HEK293 (cell line): ENCODE results near the gene CCDC181.

Experiments
- CTCF ChIA-PET: fragments of 350-600 bp; formaldehyde crosslinking; extraction: SDS; loops from one replicate; lab custom pipeline; 2021; ENCODE audit warnings: antibody characterized with exemption; lab: Yijun Ruan, JAX
- POLR2A ChIA-PET: fragments of 300-600 bp; formaldehyde crosslinking; extraction: SDS; loops from one replicate; lab custom pipeline; 2020; ENCODE audit warnings: antibody characterized with exemption, inconsistent platforms; lab: Yijun Ruan, JAX
- H3K27ac ChIP-seq: fragments of 200-500 bp; sonication (Bioruptor generic); 2 replicates; pipeline ENCODE4 v1.5.1; 2014; ENCODE audit warnings: low read depth, low read length, control low read depth, inconsistent platforms; ENCODE audit errors: extremely low read depth
- H3K36me3 ChIP-seq, 2 experiments: fragments of 200-500 bp in 1 of 2; sonication (Bioruptor generic) in 1 of 2; 1 replicate in 1 of 2; 2 replicates in 1 of 2; pipeline ENCODE4 v1.5.1; 2014 to 2017; ENCODE audit warnings: inconsistent platforms in 2 of 2, low read length in 2 of 2; ENCODE audit not compliant: control insufficient read depth in 2 of 2, insufficient read depth in 1 of 2
- H3K4me1 ChIP-seq: fragments of 200-500 bp; sonication (Bioruptor generic); 2 replicates; pipeline ENCODE4 v1.5.1; 2014; ENCODE audit warnings: mild to moderate bottlenecking, low read length, inconsistent platforms; ENCODE audit not compliant: control insufficient read depth, insufficient read depth
- H3K4me3 ChIP-seq: 2 replicates; pipeline ENCODE4 v1.5.1; 2011; ENCODE audit warnings: low read depth, mild to moderate bottlenecking, control low read depth, low read length, moderate library complexity
- H3K9me3 ChIP-seq: fragments of 200-500 bp; sonication (Bioruptor generic); 2 replicates; pipeline ENCODE4 v1.5.1; 2014; ENCODE audit warnings: low read depth, low read length, inconsistent platforms; ENCODE audit not compliant: control insufficient read depth, insufficient read depth
- IKZF3 ChIP-seq: fragments of 450-650 bp; IDR thresholded peaks from 2 replicates; pipeline ENCODE4 v1.5.0; 2018; ENCODE audit warnings: missing biosample characterization, mild to moderate bottlenecking, missing genetic modification characterization, moderate library complexity
- SP3 ChIP-seq: fragments of 450-650 bp; formaldehyde crosslinking; IDR thresholded peaks from 2 replicates; pipeline ENCODE4 v1.5.1; 2016; ENCODE audit warnings: missing biosample characterization, missing genetic modification characterization
- TCF7L2 ChIP-seq: IDR thresholded peaks from 2 replicates; pipeline ENCODE4 v1.6.1; 2011; ENCODE audit warnings: low read depth, mild to moderate bottlenecking, inconsistent platforms, low read length, moderate library complexity, borderline replicate concordance
- ZIC2 ChIP-seq: fragments of 450-650 bp; formaldehyde crosslinking; IDR thresholded peaks from 2 replicates; pipeline ENCODE4 v1.5.1; 2016; ENCODE audit warnings: missing biosample characterization, missing genetic modification characterization
- ZNF112 ChIP-seq: fragments of 450-650 bp; formaldehyde crosslinking; IDR thresholded peaks from 2 replicates; pipeline ENCODE4 v1.5.0; 2017; ENCODE audit warnings: missing biosample characterization, missing genetic modification characterization
- ZNF132 ChIP-seq: fragments of 450-650 bp; formaldehyde crosslinking; IDR thresholded peaks from 2 replicates; pipeline ENCODE4 v1.5.1; 2017; ENCODE audit warnings: missing biosample characterization, missing genetic modification characterization, borderline replicate concordance
- ZNF174 ChIP-seq: fragments of 450-650 bp; formaldehyde crosslinking; IDR thresholded peaks from 2 replicates; pipeline ENCODE4 v1.5.0; 2017; ENCODE audit warnings: missing biosample characterization, mild to moderate bottlenecking, missing genetic modification characterization
- ZNF266 ChIP-seq: fragments of 450-650 bp; formaldehyde crosslinking; IDR thresholded peaks from 2 replicates; pipeline ENCODE4 v1.5.1; 2016; ENCODE audit warnings: missing biosample characterization, missing genetic modification characterization, low read depth
- ZNF514 ChIP-seq: fragments of 450-650 bp; formaldehyde crosslinking; IDR thresholded peaks from 2 replicates; pipeline ENCODE4 v1.5.1; 2016; ENCODE audit warnings: missing biosample characterization, missing genetic modification characterization
- ZNF561 ChIP-seq: fragments of 450-650 bp; IDR thresholded peaks from 2 replicates; pipeline ENCODE4 v1.5.1; 2018; ENCODE audit warnings: missing biosample characterization, missing genetic modification characterization, borderline replicate concordance
- TF ChIP-seq, protein P1 (sequence below): fragments of 450-650 bp; formaldehyde crosslinking; IDR thresholded peaks from 2 replicates; pipeline ENCODE4 v1.5.1; 2016; ENCODE audit warnings: missing biosample characterization, missing genetic modification characterization, borderline replicate concordance
- TF ChIP-seq, protein P2 (sequence below): fragments of 450-650 bp; formaldehyde crosslinking; IDR thresholded peaks from 2 replicates; pipeline ENCODE4 v1.5.1; 2016; ENCODE audit warnings: missing biosample characterization, missing genetic modification characterization
- TF ChIP-seq, protein P3 (sequence below): fragments of 450-650 bp; formaldehyde crosslinking; IDR thresholded peaks from 2 replicates; pipeline ENCODE4 v1.5.1; 2016; ENCODE audit warnings: missing biosample characterization, missing genetic modification characterization
- TF ChIP-seq, protein P4 (sequence below): fragments of 450-650 bp; formaldehyde crosslinking; IDR thresholded peaks from 2 replicates; pipeline ENCODE4 v1.5.1; 2017; ENCODE audit warnings: missing biosample characterization, missing genetic modification characterization
- TF ChIP-seq, protein P5 (sequence below): fragments of 450-650 bp; formaldehyde crosslinking; IDR thresholded peaks from 2 replicates; pipeline ENCODE4 v1.5.1; 2016; ENCODE audit warnings: missing biosample characterization, missing genetic modification characterization

Gene CCDC181

DNA sequence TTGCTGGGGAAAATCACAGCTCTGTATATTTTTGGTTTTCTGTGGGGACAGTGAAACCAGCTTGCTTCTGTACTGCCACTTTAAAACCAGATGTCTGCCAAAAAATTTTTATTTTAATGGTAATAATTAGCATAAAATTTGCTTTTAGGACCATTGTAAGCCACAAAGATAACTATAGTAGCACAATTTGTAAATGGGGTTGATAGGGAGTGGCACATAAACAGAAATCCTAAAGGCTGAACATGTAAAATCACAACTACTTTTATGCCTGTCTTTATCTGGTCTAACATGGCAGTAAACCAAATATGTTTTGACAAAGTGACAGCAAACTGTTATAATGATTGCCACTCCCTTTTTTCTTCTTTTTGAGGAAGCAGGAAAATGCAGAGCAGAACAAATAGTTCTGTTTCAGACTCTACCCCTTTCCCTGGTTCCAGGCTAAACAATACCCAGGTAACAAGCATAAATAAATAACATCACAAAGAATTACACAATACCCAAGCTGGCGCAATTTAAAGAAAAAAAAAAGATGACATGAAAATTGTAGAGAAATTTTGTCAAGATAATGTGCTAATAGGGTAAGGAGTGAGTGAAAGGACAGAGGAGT, 24.0 kb upstream of the CCDC181 start (continued):
- TF ChIP-seq, protein P1, sequence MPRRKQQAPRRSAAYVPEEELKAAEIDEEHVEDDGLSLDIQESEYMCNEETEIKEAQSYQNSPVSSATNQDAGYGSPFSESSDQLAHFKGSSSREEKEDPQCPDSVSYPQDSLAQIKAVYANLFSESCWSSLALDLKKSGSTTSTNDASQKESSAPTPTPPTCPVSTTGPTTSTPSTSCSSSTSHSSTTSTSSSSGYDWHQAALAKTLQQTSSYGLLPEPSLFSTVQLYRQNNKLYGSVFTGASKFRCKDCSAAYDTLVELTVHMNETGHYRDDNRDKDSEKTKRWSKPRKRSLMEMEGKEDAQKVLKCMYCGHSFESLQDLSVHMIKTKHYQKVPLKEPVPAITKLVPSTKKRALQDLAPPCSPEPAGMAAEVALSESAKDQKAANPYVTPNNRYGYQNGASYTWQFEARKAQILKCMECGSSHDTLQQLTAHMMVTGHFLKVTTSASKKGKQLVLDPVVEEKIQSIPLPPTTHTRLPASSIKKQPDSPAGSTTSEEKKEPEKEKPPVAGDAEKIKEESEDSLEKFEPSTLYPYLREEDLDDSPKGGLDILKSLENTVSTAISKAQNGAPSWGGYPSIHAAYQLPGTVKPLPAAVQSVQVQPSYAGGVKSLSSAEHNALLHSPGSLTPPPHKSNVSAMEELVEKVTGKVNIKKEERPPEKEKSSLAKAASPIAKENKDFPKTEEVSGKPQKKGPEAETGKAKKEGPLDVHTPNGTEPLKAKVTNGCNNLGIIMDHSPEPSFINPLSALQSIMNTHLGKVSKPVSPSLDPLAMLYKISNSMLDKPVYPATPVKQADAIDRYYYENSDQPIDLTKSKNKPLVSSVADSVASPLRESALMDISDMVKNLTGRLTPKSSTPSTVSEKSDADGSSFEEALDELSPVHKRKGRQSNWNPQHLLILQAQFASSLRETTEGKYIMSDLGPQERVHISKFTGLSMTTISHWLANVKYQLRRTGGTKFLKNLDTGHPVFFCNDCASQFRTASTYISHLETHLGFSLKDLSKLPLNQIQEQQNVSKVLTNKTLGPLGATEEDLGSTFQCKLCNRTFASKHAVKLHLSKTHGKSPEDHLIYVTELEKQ (tag by site-specific recombination), result no peak
- no peak for TF ChIP-seq ZNF561 (tag by site-specific recombination)
- TF ChIP-seq SP3 (tag by site-specific recombination), result no peak
- TF ChIP-seq ZNF174, result no peak
- TF ChIP-seq, protein P2, sequence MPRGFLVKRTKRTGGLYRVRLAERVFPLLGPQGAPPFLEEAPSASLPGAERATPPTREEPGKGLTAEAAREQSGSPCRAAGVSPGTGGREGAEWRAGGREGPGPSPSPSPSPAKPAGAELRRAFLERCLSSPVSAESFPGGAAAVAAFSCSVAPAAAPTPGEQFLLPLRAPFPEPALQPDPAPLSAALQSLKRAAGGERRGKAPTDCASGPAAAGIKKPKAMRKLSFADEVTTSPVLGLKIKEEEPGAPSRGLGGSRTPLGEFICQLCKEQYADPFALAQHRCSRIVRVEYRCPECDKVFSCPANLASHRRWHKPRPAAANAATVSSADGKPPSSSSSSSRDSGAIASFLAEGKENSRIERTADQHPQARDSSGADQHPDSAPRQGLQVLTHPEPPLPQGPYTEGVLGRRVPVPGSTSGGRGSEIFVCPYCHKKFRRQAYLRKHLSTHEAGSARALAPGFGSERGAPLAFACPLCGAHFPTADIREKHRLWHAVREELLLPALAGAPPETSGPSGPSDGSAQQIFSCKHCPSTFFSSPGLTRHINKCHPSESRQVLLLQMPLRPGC (tag by site-specific recombination), result no peak

DNA sequence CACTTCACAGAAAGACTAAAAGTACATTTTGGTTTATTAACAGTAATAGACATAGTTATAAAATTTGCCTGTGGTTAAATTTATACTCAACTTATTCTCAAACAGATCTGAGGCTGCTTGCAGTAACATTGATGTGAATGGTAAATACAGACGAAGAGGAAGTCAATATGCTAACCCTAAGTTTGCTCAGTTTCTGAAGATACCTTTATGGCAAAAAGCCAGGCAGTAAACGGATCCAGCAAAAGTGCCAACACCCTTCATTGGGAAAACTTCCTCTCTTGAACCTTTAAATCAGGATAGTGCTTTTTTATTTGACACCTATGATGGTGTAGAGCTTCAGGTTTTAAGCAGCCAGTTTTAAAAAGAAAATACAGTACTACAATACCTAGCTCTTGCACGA, 16.6 kb upstream of the CCDC181 start:
- H3K36me3 ChIP-seq, result no peaks in the 10 kb centered on the region
- TF ChIP-seq, protein P3, sequence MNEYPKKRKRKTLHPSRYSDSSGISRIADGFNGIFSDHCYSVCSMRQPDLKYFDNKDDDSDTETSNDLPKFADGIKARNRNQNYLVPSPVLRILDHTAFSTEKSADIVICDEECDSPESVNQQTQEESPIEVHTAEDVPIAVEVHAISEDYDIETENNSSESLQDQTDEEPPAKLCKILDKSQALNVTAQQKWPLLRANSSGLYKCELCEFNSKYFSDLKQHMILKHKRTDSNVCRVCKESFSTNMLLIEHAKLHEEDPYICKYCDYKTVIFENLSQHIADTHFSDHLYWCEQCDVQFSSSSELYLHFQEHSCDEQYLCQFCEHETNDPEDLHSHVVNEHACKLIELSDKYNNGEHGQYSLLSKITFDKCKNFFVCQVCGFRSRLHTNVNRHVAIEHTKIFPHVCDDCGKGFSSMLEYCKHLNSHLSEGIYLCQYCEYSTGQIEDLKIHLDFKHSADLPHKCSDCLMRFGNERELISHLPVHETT (tag by site-specific recombination), result no peak
- TF ChIP-seq ZNF132 (tag by site-specific recombination), result no peak
- TF ChIP-seq TCF7L2, result no peak
- TF ChIP-seq, protein P4, sequence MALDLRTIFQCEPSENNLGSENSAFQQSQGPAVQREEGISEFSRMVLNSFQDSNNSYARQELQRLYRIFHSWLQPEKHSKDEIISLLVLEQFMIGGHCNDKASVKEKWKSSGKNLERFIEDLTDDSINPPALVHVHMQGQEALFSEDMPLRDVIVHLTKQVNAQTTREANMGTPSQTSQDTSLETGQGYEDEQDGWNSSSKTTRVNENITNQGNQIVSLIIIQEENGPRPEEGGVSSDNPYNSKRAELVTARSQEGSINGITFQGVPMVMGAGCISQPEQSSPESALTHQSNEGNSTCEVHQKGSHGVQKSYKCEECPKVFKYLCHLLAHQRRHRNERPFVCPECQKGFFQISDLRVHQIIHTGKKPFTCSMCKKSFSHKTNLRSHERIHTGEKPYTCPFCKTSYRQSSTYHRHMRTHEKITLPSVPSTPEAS (tag by site-specific recombination), result no peak
- TF ChIP-seq, protein P5, sequence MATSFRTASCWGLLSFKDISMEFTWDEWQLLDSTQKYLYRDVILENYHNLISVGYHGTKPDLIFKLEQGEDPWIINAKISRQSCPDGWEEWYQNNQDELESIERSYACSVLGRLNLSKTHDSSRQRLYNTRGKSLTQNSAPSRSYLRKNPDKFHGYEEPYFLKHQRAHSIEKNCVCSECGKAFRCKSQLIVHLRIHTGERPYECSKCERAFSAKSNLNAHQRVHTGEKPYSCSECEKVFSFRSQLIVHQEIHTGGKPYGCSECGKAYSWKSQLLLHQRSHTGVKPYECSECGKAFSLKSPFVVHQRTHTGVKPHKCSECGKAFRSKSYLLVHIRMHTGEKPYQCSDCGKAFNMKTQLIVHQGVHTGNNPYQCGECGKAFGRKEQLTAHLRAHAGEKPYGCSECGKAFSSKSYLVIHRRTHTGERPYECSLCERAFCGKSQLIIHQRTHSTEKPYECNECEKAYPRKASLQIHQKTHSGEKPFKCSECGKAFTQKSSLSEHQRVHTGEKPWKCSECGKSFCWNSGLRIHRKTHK, result no peak
- TF ChIP-seq ZIC2 (tag by site-specific recombination), result no peak
- no peak for TF ChIP-seq ZNF266 (tag by site-specific recombination)
- no peak for TF ChIP-seq ZNF514 (tag by site-specific recombination)
- TF ChIP-seq IKZF3 (tag by site-specific recombination), result no peak
- TF ChIP-seq ZNF112 (tag by site-specific recombination), result no peak
- TF ChIP-seq, all 188 proteins: peak for 0
- CTCF ChIA-PET, result interaction anchor here (0.6 kb wide), 1 partner anchor 103 kb away, joined by 5 read pairs; no protein-coding TSS in a partner anchor
- Histone ChIP-seq H3K4me3 (no peak overlapping the region), H3K27ac (no peak overlapping the region), H3K9me3 (no peaks in the 10 kb centered on the region), H3K4me1 (no peaks in the 10 kb centered on the region)
- POLR2A ChIA-PET, result no interaction called here
